Stromal cell of bone marrow (primary cell): ENCODE measurements around the gene NACA.

ENCODE experiments used
- DNase-seq: peaks from one replicate; pipeline ENCODE4 v3.0.0-alpha.2; 2012; ENCODE audit warnings: low read depth

NACA gene

GRCh38 chr12:56687223-56688128, 37.6 kb downstream of the NACA start:
- DNase-seq = no peak

GRCh38 chr12:56684745-56685359, 40.2 kb downstream of the NACA start:
- DNase-seq = no peak

GRCh38 chr12:56682323-56682722, 42.8 kb downstream of the NACA start:
- DNase-seq = no peak

GRCh38 chr12:56679883-56680575, 45.1 kb downstream of the NACA start:
- no peak for DNase-seq

- no peak for DNase-seq
Measured at GRCh38 chr12:56678852-56679251, 46.2 kb downstream of the NACA start.

- no peak for DNase-seq
Measured at GRCh38 chr12:56677680-56678079, 47.4 kb downstream of the NACA start.

GRCh38 chr12:56676851-56677580, 48.1 kb downstream of the NACA start:
- DNase-seq = no peak

GRCh38 chr12:56671608-56672007, 53.5 kb downstream of the NACA start:
- DNase-seq = no peak

- no peak for DNase-seq
Measured at GRCh38 chr12:56670836-56671235, 54.3 kb downstream of the NACA start.

GRCh38 chr12:56668197-56668457, 57.0 kb downstream of the NACA start:
- DNase-seq = no peak
